Vagina (tissue), 2 donors: Measurements from ENCODE around the gene NELL1. TPM values are rescaled to one million over a fixed set of nuclear protein-coding genes. Genes with fewer than 3 reads are reported as not detected.

Source experiments
- DNase-seq, 2 donors: peaks; one replicate each; pipeline ENCODE4 v3.0.0-alpha.2; 2017; ENCODE audit errors: extremely low spot score in 2 of 2
- H3K27ac ChIP-seq: fragments of 200-600 bp; sonication (generic); one replicate; pipeline ENCODE4 v1.5.1; 2019
- H3K27me3 ChIP-seq: fragments of 200-600 bp; sonication (generic); one replicate; pipeline ENCODE4 v1.5.1; 2019
- H3K36me3 ChIP-seq, 2 donors: fragments of 200-600 bp; sonication (generic); one replicate each; pipeline ENCODE4 v1.5.1; 2017 to 2019
- H3K4me1 ChIP-seq: fragments of 200-600 bp; sonication (generic); one replicate; pipeline ENCODE4 v1.5.1; 2019
- H3K4me3 ChIP-seq, 2 donors: fragments of 200-600 bp; sonication (generic); 1 replicate in 1 of 2; 2 replicates in 1 of 2; pipeline ENCODE4 v1.5.1; 2016 to 2019
- H3K9me3 ChIP-seq: fragments of 200-600 bp; sonication (generic); one replicate; pipeline ENCODE4 v1.5.1; 2019
- CTCF ChIP-seq, 3 experiments: fragments of 450-650 bp in 2 of 3; fragments of 200-600 bp in 1 of 3; sonication (generic) in 1 of 3; IDR thresholded peaks; one replicate each; pipeline ENCODE4 v1.5.1; 2017 to 2019; ENCODE audit warnings: antibody characterized with exemption in 3 of 3, mild to moderate bottlenecking in 2 of 3, moderate library complexity in 2 of 3
- POLR2A ChIP-seq, 2 donors: fragments of 450-650 bp; IDR thresholded peaks; one replicate each; pipeline ENCODE4 v1.6.1; 2017; ENCODE audit warnings: antibody characterized with exemption in 2 of 2, mild to moderate bottlenecking in 2 of 2, moderate library complexity in 2 of 2
- POLR2AphosphoS5 ChIP-seq, 2 donors: sonication (generic); formaldehyde crosslinking; IDR thresholded peaks; one replicate each; pipeline ENCODE4 v1.9.0; 2017; ENCODE audit warnings: antibody characterized with exemption in 2 of 2, mild to moderate bottlenecking in 2 of 2, low read depth in 1 of 2; ENCODE audit not compliant: insufficient read depth in 1 of 2
- intact Hi-C: fragments of 100-400 bp; cut with DNase I; formaldehyde crosslinking; loops from one replicate; pipeline ENCODE4 v1.15.1; 2023
- small RNA-seq: library from RNA; depleted of rRNA; stranded (forward); fragments of <200 nt; gene quantifications from one replicate; pipeline ENCODE3, GENCODE V24; 2016
- total RNA-seq: library from RNA; depleted of rRNA; stranded (reverse); fragments of >200 nt; gene quantifications from one replicate; pipeline ENCODE4 v1.2.3, GENCODE V29; 2016

NELL1 gene
- total RNA-seq, 1 donor from 2014 or later, result 0.49 TPM

DNA sequence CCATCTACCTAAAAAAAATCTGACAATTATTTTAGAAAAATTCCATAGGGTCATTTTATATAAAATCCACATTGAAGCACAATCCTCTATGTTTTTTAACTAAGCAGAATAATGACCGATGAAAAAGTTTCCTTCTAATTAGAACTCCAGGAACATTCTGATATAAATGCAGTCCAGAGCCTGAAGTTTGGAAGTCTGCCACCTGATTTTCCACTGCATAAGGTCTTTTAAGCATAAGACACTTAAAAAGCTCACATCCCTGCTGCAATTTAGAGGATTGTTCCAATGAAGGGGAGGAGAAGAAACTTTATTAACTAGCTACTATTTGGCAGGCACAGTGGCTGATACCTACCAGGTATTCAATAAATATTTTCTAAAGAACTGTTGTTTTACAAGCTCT, 953.2 kb downstream of the NELL1 start:
- no peaks in the 10 kb centered on the region for H3K9me3 ChIP-seq
- no peaks in the 10 kb centered on the region for H3K4me1 ChIP-seq
- intact Hi-C loops, result no loop called here
- DNase-seq, result no peak
- H3K36me3 ChIP-seq, result no peaks in the 10 kb centered on the region
- H3K27ac ChIP-seq, result no peak overlapping the region
- no peak overlapping the region for H3K4me3 ChIP-seq
- H3K27me3 ChIP-seq, result no peaks in the 10 kb centered on the region
- TF ChIP-seq POLR2A (IDR thresholded peaks at IDR 0.05) (no peak), POLR2AphosphoS5 (IDR thresholded peaks at IDR 0.05; ENCODE audit: insufficient read depth in 1 of 2, low read depth in 1 of 2) (no peak), CTCF (IDR thresholded peaks at IDR 0.05) (no peak)

GRCh38 chr11:21622995-21623394, 953.6 kb downstream of the NELL1 start:
- Histone ChIP-seq H3K27me3 (no peaks in the 10 kb centered on the region), H3K9me3 (no peaks in the 10 kb centered on the region), H3K36me3 (no peaks in the 10 kb centered on the region), H3K27ac (no peak overlapping the region), H3K4me1 (no peaks in the 10 kb centered on the region), H3K4me3 (no peak overlapping the region)
- DNase-seq, result no peak
- intact Hi-C loops, result no loop called here
- TF ChIP-seq POLR2A (IDR thresholded peaks at IDR 0.05) (no peak), CTCF (IDR thresholded peaks at IDR 0.05) (no peak), POLR2AphosphoS5 (IDR thresholded peaks at IDR 0.05; ENCODE audit: insufficient read depth in 1 of 2, low read depth in 1 of 2) (no peak)

Small RNA genes within 50 kb of the gene (small RNA-seq; reads per million reads assigned to genes)
- gene RNA5SP336 (42.3 reads per million, percentile 96 among the genes with 10 or more reads in this experiment), gene RNA5SP337 (not detected)

Other genes starting within 250 kb of the NELL1 start
- gene SLC6A5, start 70.0 kb upstream of the NELL1 start, total RNA-seq, result not detected